ENCODE measurements around the gene ABL2.
"Not testable (repeated sequence)": the region's sequence is repeated elsewhere in the genome, so short reads cannot be mapped to it uniquely, and the experiment has no call there.

ABL2 gene

DNA sequence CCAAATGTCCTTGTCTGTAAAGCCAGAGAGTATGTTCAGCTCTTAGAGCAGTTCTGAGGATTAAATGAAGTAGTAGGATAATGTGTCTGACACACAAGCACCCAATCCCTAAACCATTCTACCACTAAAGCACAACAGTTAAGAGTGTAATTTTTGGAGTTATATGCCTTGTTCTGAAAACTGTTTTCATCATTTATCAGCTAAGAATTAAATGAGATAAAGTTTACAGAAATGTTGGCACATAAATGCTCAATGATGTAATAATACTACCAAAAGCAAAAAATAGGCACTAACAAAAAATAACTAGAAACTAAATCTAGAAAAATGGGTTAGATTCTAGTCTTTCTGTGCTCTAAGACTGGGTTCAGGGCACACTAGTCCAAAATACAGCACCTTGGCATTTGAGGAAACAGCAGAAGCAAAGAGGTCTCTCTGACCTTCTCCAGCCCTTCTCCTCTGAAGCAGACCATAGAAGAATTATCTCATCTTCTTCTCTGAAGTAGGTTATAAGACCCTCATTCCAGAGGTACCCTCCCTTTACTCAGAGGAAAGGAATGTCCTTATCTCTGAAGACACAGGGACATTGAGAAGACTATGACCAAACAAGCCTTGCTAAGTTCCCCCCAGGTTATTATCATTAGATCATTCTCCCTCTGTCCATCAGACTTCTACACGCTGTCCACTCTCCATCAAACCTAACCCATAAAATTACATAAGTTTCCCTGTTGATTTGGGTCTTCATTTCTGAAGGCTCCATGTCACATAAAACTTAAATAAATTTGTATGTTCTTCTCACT is 20.6 kb downstream of the ABL2 start:
- DNase-seq = no peak

DNA sequence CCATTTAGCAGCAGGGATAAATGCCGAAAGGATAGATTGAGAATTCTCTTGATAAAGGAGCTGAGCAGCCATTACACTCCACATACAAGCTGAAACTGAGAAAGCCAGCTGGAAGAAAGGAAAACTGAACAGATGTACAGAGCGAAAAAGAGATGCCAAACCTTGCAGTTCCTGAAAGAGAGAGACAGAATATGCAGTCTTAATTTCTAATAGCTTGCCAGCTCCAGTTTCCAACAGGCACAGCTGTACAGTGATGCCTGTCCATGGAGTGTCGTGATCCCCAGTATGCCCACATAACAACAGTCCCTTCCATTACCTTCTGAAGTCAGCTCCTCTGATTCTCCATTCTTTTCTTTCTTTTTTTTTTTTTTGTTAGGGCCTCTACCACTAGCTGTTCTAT is 22.7 kb downstream of the ABL2 start:
- DNase-seq = no peak

DNA sequence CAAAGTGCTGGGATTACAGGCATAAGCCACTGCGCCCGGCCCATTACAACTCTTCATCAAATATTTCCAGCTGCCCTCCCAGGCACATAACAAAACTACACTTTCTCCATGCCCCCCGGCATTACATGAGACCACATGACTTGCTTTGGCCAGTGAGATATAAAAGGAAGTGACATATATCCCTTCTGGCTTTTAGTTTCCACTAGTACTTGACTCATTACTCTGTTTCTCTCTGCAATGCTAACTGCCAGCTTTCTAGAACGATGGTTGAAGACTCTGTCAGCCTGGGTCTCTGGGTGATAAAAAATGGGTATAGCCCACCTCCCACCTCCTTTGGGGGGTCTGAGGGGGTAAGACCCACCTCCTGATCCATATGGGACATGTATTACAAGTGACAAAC is 24.2 kb downstream of the ABL2 start:
- no peak for DNase-seq

DNA sequence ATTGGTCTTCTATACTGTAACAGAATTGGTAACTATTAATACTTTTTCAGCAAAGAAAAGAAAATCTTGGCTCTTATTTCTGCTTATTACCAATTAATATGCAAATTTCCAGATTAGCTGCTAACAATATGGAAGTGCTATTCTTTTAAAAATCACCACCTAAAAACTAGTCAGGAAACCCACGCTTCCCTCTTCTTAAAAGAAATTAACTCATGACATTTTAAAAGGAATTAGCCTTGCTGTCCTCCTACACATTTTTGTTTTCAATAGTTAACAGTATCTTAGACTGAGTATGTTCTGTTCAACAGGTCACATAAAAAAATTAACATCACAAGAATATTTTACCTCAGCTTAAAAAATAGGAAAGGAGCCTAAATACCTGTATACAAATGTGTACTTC is 27.3 kb downstream of the ABL2 start:
- no peak for DNase-seq

DNA sequence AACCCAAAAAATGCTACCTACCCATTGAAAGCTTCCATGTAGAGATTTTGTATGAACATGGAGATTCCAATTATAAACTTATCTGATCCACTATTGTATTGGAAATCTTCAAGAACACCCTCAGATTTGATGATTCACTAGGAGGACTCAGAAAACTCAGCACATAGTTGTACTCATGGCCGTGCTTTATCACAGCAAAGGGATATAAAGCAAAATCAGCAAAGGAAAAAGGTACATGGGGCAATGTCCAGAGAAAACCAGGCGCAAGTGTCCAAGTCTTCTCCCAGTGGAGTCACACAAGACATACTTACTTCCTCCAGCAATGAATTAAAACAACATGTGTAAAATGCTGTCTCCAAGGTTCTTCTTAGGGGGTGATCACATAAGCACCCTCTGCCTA is 28.9 kb downstream of the ABL2 start:
- no peak for DNase-seq

DNA sequence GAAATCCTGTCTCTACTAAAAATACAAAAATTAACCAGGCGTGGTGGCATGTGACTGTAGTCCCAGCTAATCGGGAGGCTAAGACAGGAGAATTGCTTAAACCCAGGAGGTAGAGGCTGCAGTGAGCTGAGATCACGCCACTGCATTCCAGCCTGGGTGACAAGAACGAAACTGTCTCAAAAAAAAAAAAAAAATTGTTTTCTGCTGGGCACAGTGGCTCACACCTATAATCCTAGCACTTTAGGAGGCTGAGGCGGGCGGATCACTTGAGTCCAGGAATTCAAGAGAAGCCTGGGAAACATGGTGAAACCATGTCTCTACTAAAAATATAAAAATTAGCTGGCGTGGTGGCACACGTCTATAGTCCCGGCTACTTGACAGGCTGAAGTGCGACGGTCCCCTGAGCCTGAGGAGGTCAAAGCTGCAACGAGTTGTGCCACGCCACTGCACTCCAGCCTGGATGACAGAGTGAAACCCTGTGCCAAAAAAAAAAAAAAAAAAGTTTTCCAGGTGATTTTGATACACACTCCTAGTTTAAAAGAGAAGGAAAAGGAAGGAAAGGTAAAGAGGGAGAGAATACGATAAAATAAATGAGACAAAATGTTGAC is 31.7 kb downstream of the ABL2 start:
- no peak for DNase-seq

DNA sequence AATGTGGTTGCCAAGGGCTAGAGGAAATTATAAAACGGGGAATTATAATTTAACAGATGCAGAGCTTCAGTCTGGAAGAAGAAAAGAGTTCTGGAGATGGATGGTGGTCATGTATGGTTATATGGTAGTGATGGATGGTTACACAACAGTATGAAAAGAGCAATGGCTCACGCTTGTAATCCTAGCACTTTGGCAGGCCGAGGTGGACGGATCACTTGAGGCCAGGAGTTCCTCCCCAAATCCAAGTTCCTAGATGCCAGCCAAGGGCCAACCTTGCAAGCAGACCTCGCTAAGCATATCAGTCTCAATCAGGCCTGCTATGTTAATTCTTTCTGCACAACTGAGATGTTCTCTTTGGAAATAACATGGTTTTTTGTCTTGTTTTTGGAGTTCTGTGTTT is 33.6 kb downstream of the ABL2 start:
- not testable (repeated sequence) for DNase-seq

DNA sequence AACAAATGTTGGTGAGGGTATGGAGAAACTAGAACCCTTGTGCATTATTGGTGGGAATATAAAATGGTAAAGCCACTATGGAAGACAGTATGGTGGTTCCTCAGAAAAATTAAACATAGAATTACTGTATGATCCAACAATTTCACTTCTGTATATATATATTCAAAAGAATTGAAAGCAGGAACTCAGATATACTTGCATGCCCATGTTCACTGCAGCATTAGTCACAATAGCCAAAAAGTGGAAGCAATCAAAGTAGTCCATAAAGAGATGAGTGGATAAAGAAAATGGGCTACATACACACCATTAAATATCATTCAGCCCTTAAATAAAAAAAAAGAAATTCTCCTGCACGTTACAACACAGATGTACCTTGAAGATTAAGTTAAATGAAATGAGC is 34.1 kb downstream of the ABL2 start:
- no peak for DNase-seq

DNA sequence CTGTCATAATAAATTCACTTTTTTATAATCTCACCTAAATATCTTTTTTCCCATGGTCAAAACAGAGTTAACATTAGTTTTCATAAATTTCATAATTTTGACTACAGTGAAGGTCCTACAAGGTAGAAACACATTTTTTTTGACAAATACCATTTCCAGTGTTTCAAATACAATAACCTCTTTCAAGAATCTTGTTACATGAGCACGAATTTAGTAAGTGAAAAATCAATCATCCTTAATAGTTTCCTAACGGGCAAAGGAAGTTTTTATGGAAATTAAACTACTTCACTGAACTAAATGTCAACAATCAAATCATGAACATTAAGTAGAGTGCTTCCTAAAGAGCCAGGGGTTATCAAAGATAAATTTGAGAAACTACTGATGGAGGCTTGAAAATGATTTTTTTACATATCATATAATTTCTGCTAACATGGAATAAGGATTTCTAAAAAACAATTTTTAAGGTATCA is 35.4 kb downstream of the ABL2 start:
- DNase-seq = no peak

DNA sequence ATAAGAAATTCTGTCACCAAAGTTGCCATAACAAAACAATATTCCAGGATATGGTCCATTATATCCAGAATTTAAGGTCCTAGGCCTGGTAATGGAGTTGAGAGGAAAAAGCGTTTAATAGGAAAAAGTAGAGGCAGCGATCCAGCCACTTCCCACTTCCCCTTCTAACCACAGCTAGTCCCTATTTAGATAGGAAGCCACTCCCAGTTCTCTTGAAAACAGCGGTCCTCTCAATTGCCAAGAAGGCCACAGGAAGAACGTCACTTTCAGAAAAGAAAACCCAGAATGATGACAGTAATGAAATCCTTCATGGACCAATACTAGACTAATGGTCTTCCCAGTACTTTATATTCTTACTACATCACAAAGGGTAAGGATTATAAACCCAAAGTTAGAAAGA is 38.6 kb downstream of the ABL2 start:
- no peak for DNase-seq

DNA sequence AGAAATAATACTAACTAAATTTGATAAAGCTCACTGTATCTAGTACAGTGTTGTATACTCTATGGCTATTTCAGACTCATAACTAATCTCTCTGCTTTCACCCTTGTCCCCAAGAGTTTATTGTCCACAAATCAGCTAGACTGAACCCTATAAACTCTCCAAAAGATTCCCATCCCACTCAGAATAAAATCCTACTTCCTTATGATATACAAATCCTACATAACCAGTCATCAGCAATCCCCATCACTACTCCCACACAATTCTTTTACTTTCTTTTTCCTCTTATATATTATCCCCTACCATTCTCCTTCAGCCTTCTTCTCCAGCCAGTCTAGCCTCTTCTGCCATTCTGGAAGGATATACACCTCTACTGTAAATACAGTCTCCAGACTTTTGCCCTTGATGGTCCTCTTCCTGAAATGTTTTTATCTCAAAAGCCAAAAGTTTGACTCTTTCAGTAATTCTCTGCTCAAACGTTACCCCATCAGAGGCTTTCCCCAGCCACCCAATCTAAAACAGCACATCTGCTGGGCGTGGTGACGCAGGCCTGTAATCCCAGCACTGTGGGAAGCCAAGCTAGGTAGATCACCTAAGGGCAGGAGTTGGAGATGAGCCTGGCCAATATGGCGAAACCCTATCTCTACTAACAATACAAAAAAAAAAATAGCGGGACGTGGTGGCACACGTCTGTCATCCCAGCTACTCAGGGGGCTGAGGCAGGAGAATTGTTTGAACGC is 41.6 kb downstream of the ABL2 start:
- DNase-seq = no peak

DNA sequence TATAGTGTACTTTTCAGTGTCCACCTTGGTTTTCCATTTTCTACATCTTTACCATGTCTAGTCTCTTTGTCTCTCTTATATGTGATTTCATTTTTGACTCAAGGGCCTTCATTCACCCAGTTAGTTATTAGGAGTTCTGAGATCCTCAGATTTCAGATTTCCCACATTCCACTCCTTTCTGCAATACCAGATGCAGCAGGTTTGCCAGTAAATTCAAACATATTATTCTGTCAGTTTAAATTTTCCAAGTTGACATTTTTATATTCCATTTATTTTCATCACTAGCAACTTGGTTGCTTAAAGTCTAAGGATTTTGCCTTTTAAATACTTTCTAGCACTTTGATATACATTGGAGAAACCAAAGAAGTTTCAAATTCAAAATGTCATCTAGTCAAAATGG is 42.4 kb downstream of the ABL2 start:
- no peak for DNase-seq

DNA sequence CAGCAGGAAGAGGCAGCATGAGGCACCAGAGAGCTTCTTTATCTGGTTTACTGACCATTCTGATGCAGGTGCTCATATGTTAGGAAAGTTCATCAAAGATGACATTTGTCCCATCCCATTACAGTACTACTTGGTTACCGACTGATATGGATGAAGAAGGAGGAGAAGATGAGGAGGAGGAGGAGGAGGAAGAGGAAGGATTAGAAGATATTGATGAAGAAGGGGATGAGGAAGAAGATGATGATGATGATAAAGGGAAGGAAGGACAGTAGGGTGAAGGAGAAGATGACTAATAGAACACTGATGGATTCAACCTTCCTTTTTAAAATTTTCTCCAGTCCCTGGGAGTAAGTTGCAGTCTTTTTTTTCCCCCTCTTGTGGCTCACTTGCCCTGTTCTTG is 45.1 kb downstream of the ABL2 start:
- DNase-seq = no peak

DNA sequence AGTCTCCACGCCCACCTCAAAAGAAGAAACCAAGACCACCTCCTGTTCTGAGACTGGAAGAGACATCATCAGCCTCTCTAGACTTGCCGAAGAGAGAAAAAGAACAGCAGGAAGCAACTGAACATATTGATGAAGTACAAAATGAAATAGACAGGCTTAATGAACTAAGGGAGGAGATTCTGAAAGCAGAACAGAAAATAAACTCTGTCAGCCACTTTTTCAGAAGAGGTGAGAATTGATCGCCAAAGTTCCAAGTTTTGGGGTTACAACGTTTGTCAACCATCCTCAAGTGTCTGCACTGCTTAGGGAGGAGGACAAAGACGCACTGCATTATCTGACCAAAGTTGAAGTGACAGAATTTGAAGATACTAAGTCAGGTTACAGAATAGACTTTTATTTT is 45.6 kb downstream of the ABL2 start:
- no peak for DNase-seq

DNA sequence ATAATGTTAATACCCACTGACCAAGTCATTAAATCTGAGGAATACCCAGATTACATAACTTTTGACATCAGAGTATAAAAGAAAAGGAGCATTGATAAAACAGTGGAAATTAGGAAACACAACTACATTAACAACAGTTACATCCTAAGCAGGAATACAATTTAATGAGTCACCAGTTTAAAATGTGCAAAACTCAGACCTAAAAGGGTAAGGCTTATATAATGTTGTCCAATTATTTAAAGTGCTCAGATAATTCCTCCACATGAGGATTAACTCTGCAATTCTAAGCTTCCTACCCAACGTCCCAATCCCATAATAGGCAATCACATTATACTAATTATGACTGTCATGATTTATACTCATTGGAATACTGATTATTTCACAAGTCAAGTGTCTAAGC is 50.5 kb downstream of the ABL2 start:
- DNase-seq = no peak

DNA sequence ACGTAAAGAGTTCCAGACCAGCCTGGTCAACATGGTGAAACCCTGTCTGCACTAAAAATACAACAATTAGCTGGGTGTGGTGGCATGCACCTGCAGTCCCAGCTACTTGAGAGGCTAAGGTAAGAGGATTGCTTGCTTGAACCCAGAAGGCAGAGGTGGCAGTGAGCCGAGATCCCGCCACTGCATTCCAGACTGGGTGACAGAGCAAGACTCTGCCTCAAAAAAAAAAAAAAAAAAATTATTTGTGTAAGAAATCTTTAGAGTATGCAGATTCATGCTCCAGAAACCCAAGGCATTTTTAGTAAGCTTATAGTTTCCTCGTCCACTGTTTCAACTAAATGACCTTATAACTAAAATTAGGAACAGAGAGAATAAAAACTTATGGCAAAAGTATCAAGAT is 51.3 kb downstream of the ABL2 start:
- no peak for DNase-seq

DNA sequence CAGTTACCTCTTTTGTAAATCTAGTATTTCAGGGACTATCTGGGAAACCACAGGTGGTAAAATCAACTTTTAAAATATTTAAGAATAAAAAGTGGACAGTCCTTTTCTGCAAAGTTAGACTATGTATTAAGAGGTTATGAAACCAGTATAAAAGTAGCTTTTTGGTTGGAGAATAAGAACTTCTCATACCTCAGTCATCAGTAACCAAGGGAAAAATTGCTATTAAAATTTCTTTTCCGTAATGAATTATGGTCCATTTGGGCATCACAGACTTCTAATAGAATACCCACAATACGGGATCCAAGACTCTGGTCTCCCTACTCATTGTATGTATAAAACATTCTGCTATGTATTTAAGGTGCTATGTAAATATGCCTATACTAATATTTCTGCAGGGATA is 51.9 kb downstream of the ABL2 start:
- no peak for DNase-seq

DNA sequence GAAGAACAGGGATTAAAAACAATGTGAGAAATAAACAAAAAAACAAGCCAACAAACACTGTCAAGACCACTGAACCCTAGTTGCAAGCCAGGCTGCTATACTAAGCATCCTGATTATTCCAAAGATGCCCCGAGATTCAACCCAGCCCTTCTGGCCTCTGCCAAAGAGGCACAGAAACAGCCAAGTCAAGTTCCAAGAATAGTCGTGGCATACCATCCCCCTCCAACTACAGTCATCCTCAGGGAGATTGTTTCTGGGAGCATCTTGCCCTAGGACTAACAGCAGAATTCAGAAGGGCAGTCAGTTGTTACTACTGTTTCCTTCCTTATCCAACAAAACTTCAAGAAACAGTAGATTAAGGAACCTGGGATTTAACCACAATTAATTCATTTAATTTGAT is 52.3 kb downstream of the ABL2 start:
- DNase-seq = no peak

DNA sequence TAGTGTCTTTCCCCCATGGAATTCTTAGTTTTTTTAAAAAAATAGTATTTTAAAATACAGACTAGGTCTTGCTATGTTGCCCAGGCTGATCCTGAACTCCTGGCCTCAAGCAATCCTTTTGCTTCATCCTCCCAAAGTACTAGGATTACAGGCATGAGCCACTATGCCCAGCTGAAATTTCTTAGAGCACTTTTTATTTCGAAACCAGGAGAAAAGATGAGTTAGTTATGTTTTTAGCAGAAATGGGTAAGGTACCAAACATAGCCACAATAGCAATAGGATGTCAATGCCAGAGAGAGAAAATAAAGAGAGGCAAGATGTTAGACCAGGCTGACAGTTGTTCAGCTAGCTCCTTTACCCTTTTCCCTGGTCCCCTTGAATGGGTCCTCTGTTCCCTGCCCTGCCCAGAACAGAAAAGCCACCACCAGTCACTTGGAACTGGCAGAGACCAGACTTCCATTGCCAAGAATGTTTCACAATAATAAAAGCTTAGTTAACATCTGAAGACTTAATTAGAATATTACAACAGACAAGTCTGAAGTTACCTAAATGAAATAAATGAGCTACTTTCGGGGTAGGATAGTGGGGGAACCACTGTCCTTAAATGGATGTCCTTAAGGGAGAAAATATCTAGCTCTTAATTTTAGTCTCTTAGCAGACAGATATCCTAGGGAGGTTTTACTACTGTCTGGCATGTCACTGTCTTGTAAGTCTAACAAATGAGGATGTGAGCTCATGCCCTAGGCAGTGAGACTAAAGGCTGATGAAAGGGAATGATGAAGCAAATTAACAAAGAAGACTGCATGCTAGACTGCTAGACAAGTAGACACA is 54.3 kb downstream of the ABL2 start:
- DNase-seq = no peak

DNA sequence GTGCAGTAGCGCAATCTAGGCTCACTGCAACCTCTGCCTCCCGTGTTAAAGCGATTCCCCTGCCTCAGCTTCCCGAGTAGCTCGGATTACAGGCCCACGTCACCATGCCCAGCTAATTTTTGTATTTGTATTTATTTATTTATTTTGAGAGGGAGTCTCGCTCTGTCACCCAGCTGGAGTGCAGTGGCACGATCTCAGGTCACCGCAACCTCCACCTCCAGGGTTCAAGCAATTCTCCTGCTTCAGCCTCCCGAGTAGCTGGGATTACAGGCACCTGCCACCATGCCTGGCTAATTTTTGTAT is 59.1 kb downstream of the ABL2 start:
- DNase-seq = not testable (repeated sequence)

DNA sequence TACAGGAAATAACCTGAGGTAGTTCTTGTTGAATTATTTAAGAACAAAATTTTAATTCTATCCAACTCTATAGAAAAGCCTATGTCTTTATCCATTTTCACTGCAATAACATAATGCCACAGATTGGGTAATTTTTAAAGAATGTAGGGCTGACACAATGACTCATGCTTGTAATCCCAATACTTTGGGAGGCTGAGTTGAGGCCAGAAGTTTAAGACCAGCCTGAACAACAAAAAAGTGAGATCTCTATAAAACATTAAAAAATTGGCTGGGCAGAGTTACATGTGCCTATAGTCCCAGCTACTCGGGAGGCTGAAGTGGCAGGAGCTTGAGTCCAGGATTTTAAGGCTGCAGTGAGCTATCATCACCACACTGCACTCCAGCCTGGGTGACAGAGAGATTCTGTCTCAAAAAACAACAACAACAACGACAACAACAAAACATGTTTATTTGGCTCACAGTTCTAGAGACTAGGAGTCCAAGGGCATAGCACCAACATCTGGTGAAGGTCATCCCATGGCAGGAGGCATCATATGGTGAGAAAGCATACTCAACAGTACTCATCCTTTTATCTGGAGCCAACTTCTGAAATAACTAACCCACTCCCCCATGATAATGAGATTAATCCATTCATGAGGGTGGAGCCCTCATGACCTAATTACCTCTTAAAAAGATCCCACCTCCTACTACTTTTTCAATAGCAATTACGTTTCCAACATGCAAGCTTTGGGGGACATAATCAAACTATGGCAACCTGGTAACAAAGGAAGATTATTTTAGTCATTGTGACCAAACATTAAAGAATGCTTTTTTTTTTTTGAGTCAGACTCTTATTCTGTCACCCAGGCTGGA is 59.6 kb downstream of the ABL2 start:
- DNase-seq = no peak

DNA sequence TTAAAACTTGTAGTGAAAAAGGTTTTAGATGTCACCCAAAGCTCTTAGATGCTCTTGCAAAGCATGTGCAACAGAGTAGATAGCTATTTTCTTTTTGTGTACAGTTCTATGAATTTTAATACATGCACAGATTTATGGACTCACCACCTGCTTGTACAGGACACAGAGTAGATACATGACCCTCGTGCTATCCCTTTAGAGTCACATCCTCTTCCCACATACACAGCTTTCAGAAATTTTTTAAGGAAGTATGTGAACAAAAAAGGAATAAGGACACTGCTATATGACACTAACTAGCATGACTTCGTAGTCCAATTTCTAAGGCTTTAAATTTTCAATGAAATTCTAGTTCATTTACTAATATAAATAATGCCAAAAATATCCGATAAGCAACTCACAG is 60.9 kb downstream of the ABL2 start:
- DNase-seq = no peak

DNA sequence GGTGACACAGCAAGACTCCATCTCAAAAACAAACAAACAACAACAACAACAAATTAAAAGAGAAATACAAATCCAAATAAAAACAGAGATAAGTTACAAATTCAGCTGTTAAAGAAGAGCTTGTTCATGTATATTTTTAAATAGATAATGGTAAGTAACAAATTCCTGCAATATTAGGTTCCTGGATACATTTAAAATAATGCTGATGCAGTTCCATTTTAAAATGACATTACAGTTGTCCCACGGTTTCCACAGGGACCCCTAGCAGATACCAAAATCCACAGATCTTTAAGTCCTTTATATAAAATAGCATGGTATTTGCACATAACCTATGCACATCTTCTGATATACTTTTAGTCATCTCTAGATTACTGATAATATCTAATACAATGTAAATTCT is 61.5 kb downstream of the ABL2 start:
- DNase-seq = no peak
